RWPE1 (cell line): ENCODE data around the gene TSPO.
A peak's percentile ranks its signal among the peaks of the same experiment; 100 is the strongest.

Experiments
- CTCF ChIA-PET: fragments of 350-600 bp; sonication (Branson Sonifier 250); formaldehyde crosslinking; extraction: SDS; loops from one replicate; lab custom pipeline; 2021; lab: Yijun Ruan, JAX
- POLR2A ChIA-PET: fragments of 400-600 bp; formaldehyde crosslinking; extraction: SDS; loops from one replicate; lab custom pipeline; 2020; ENCODE audit warnings: antibody characterized with exemption; ENCODE audit not compliant: low non-redundant PET; lab: Yijun Ruan, JAX
- DNase-seq: peaks from one replicate; pipeline ENCODE4 v3.0.0; 2012; ENCODE audit warnings: low spot score
- H3K27ac ChIP-seq: fragments of 450-650 bp; 2 replicates; pipeline ENCODE4 v1.5.1; 2017
- CTCF ChIP-seq: fragments of 450-650 bp; conservative IDR thresholded peaks from 2 replicates; pipeline ENCODE4 v1.5.1; 2017; ENCODE audit warnings: low read depth, mild to moderate bottlenecking

Gene TSPO

GRCh38 chr22:43169310-43170130, 18.2 kb downstream of the TSPO start:
- POLR2A ChIA-PET, result no interaction called here
- peak overlapping the region; percentile 56 for H3K27ac ChIP-seq
- TF ChIP-seq CTCF, result no peak
- DNase-seq, result no peak
- CTCF ChIA-PET, result no interaction called here

GRCh38 chr22:43170131-43170480, 18.7 kb downstream of the TSPO start:
- POLR2A ChIA-PET, result no interaction called here
- no peak for DNase-seq
- peak overlapping the region; percentile 56 for H3K27ac ChIP-seq
- TF ChIP-seq CTCF, result no peak
- CTCF ChIA-PET, result no interaction called here

- ChIA-PET CTCF (no interaction called here), POLR2A (no interaction called here)
- no peak for TF ChIP-seq CTCF
- H3K27ac ChIP-seq, result peak overlapping the region; percentile 56
- DNase-seq, result no peak
Observed at GRCh38 chr22:43171019-43171491, 19.7 kb downstream of the TSPO start.

- TF ChIP-seq CTCF, result no peak
- peak overlapping the region; percentile 56 for H3K27ac ChIP-seq
- POLR2A ChIA-PET, result no interaction called here
- CTCF ChIA-PET, result no interaction called here
- DNase-seq, result no peak
Observed at GRCh38 chr22:43171607-43172006, 20.2 kb downstream of the TSPO start.

- no peak for DNase-seq
- POLR2A ChIA-PET, result no interaction called here
- peak overlapping the region; percentile 56; the same call in 1 of the 2 replicates for H3K27ac ChIP-seq
- TF ChIP-seq CTCF, result no peak
- CTCF ChIA-PET, result interaction anchor here (0.6 kb wide), 1 partner anchor 37 kb away, joined by 4 read pairs; no protein-coding TSS in a partner anchor
Observed at GRCh38 chr22:43172191-43172590, 20.8 kb downstream of the TSPO start.

GRCh38 chr22:43173566-43173965, 22.2 kb downstream of the TSPO start:
- ChIA-PET CTCF (interaction anchor here (0.6 kb wide), 1 partner anchor 115 kb away, joined by 3 read pairs; no protein-coding TSS in a partner anchor), POLR2A (no interaction called here)
- no peak for TF ChIP-seq CTCF
- DNase-seq, result no peak
- H3K27ac ChIP-seq, result peak overlapping the region; percentile 62; the same call in 1 of the 2 replicates
